ENCODE data around the gene FOXO6.

The FOXO6 gene

DNA sequence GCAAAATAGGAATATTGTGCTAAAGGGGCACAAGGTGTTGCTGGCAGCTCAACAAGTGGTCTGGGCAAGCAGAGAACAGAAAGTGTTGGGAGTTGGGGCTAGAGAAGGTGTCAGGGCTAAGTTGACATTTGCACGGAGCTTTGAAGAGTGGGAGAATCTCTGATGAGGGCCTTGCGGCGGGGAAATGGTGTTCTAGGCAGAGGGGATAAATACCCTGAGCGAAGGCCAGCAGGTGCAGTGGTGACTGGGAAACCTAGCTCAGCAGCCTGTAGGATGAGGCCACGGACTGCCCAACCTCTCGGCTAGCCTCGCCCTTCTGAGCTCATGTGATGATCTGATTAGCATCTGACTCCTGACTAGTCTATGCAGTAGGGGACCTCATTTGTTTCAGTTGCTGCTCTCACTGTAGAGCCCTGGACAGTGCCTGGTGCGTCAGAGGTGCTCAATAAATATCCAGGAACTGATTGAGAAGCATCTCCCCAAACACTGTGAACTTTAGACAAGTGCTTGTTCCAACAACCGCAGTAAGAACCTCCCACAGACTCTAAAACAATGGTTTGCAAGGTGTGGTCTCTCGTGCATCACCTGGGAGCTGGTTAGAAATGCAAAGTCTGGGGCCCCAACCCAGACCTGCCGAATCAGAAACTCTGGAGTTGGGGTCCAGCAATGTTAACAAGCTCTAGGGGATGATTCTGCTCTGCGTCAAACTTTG is 1.0 kb upstream of the FOXO6 start:
- Histone ChIP-seq H3K9me3 (ENCODE audit: low read length) (no peaks in the 10 kb centered on the region), H3K4me3 (ENCODE audit: low read length) (peak overlapping the region; percentile 28), H3K27me3 (ENCODE audit: insufficient read depth, low read length) (peaks cover 29% of the 10 kb centered on the region)

DNA sequence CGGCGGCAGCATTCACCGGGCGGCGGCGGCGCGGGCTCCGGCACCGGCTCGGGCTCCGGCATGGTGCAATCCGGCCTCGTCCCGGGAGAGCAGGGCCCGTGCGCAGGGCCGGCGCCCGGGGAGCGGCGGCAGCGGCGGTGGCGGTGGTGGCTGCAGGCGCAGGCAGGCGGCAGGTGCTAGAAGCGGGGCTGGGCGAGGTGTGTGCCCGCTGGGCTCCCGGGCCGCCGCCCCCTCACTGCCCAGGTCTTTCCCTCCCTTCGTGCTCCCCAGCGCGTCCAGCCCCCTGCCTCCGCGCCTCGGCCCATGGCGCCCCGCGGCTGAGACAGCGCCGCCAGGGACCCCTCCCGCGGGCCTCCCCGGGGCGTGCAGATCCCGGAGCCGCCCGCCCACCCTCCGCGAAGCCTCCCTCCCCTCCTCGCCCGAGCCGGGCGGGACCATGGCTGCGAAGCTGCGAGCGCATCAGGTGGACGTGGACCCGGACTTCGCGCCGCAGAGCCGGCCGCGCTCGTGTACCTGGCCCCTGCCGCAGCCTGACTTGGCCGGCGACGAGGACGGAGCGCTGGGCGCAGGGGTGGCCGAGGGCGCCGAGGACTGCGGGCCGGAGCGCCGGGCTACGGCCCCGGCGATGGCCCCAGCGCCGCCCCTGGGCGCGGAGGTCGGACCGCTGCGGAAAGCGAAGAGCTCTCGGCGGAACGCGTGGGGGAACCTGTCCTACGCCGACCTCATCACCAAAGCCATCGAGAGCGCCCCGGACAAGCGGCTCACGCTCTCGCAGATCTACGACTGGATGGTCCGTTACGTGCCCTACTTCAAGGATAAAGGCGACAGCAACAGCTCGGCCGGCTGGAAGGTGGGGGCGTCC is 492 bp downstream of the FOXO6 start:
- Histone ChIP-seq H3K36me3 (ENCODE audit: insufficient read depth, low read length) (no peaks in the 10 kb centered on the region), H3K4me1 (ENCODE audit: insufficient read depth, low read length) (peaks cover 10% of the 10 kb centered on the region), H3K27me3 (ENCODE audit: insufficient read depth, low read length) (peaks cover 42% of the 10 kb centered on the region), H3K4me3 (ENCODE audit: low read length) (peak overlapping the region; percentile 46), H2AFZ (ENCODE audit: low read depth, low read length) (peak overlapping the region; percentile 39), H3K9me3 (ENCODE audit: low read length) (no peaks in the 10 kb centered on the region)

More for the DNA sequence above, 1.0 kb upstream of the FOXO6 start:
- Histone ChIP-seq H2AFZ (ENCODE audit: low read depth, low read length) (no peak overlapping the region), H3K36me3 (ENCODE audit: insufficient read depth, low read length) (no peaks in the 10 kb centered on the region), H3K4me1 (ENCODE audit: insufficient read depth, low read length) (peaks cover 10% of the 10 kb centered on the region)

DNA sequence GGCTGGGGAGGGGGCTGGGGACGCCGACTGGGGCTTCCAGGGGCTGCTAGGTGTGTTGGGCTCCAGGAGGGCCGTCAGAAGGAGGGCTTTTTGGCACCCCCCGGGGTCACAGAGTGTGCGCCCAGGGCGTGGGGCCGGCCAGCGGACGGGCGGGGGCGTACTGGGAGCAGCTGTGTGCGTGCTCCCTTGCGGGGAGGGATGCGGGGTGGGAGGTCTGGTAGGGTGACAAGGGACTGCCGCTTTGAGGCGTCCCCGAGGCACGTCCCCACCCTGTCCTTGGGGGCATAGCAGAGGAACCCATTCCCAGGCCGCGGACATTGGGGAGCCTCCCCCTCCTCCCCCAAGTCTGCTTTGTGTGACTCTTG is 1.1 kb downstream of the FOXO6 start:
- Histone ChIP-seq H3K4me1 (ENCODE audit: insufficient read depth, low read length) (peaks cover 9% of the 10 kb centered on the region), H3K4me3 (ENCODE audit: low read length) (peak overlapping the region; percentile 46), H2AFZ (ENCODE audit: low read depth, low read length) (peak overlapping the region; percentile 39), H3K27me3 (ENCODE audit: insufficient read depth, low read length) (peaks cover 48% of the 10 kb centered on the region), H3K9me3 (ENCODE audit: low read length) (no peaks in the 10 kb centered on the region), H3K36me3 (ENCODE audit: insufficient read depth, low read length) (no peaks in the 10 kb centered on the region)

DNA sequence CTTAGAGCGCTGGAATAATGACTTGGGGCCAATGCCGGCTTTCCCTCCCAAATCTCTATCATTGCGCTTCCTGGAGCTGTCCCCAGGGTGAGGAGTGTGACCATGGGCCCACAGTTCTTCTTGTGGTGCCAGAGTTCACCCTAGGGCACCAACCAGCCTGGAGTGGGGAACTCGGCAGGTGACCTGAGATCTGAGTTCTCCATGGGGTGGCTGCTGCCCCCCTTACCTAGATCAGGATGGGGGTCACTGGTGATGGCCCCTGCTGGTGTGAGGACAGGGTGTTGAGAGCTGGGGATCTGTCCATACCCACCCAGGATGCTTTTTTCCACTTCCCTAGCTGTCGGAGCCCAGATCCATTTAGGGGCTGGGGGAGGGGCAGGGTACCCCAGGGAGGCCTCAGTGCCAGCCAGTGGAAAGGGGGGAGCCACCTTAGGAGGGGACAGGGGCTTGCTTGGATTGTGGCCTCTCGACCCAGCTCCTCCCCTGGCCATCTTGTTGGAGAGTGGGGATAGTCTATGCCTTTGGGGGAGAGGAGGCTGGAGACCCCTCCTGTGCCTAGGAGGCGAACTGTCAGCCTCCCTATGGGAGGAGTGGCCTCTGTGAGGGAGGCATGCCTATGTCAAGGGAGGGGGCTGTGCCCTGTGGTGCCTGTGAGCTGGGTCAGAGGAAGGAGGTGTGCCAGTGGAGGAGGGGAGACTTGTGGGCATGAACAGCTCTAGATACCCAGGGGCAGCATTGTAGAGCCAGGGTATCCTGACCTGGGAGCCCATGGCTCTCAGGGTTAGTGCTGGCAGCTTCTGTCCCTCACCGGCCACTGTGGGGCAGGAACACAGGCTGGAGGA is 1.7 kb downstream of the FOXO6 start:
- Histone ChIP-seq H3K9me3 (ENCODE audit: low read length) (no peaks in the 10 kb centered on the region), H3K27me3 (ENCODE audit: insufficient read depth, low read length) (peaks cover 54% of the 10 kb centered on the region), H3K36me3 (ENCODE audit: insufficient read depth, low read length) (no peaks in the 10 kb centered on the region), H2AFZ (ENCODE audit: low read depth, low read length) (no peak overlapping the region), H3K4me1 (ENCODE audit: insufficient read depth, low read length) (peaks cover 3% of the 10 kb centered on the region), H3K4me3 (ENCODE audit: low read length) (no peak overlapping the region)

DNA sequence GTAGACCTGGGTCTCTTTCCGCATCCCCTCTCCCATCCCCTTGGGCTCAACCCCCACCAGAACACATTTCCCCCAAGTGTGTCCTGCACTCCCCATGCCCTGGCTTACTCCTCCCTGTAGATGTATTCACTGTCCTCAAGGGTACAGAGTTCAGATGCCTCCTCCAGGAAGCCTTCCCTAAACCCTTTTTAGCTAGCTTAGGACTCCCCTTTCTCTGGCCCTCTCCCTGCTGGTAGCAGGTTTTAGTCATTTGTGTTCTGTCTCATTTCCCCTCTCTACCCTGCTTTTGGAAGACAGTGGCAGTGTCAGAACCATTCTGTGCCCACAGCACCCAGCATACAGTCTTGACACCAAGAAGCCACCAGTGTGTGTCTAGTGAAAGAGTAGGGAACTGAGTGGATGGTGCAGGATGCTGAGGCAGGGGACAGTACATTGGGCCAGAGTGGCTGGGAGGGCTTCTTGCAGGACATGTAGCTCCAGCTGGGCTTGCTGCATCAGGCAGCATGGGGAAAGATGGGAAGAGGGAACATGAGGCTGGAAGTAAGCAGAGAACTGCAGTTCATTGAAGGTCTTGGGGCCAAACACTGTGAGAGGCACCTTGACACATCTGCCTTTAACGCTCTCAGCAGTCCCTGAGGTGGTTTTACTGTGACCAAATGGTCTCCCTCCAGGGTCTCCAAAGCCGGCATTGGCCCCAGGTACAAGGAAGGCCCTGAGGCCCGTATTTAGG is 2.5 kb downstream of the FOXO6 start:
- Histone ChIP-seq H3K36me3 (ENCODE audit: insufficient read depth, low read length) (no peaks in the 10 kb centered on the region), H3K9me3 (ENCODE audit: low read length) (no peaks in the 10 kb centered on the region), H2AFZ (ENCODE audit: low read depth, low read length) (no peak overlapping the region), H3K27me3 (ENCODE audit: insufficient read depth, low read length) (peaks cover 56% of the 10 kb centered on the region), H3K4me3 (ENCODE audit: low read length) (no peak overlapping the region), H3K4me1 (ENCODE audit: insufficient read depth, low read length) (peaks cover 2% of the 10 kb centered on the region)

DNA sequence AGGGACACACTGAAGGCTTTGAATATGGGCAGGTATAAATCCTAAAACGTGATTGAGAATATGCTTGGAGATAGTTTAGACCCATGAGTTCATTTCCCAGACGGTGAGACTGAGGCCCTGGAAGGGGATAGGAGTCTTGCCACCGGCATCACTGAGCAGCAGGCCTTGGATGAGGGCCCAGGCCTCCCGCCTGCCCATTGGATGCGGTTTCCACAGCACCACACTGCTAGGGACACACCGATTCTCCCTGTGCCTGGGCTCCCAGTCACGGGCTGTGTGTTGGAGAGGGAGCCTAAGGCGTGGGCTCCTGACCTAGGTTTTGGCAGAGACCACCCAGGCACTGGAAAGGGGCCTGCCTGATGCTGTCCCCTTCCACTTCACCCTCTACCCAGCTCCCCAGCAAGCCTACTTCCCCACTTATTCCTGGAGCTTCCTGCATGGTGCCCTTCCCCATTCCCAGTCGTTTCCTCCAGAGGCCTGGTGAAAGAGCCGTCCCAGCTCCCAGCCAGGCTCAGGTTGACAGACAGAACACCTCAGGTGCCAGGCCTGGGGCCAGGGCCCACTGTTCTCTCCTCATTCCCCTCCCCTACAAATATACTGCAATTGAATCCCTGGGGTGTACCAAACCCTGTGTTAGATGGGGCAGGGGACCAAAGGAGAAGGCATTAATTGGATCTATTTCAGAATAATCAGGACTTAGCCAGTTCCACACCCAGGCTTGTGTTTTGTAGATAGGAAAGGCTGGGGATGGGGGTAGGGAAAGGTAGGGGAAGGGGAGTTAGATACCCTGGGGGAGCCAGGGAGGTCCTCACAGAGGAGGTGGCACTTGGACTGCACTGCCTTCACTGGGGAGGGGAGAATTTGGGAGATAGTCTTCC is 3.4 kb downstream of the FOXO6 start:
- Histone ChIP-seq H3K4me1 (ENCODE audit: insufficient read depth, low read length) (peaks cover 2% of the 10 kb centered on the region), H3K9me3 (ENCODE audit: low read length) (no peaks in the 10 kb centered on the region), H3K27me3 (ENCODE audit: insufficient read depth, low read length) (peaks cover 56% of the 10 kb centered on the region), H3K36me3 (ENCODE audit: insufficient read depth, low read length) (no peaks in the 10 kb centered on the region), H3K4me3 (ENCODE audit: low read length) (no peak overlapping the region), H2AFZ (ENCODE audit: low read depth, low read length) (no peak overlapping the region)

DNA sequence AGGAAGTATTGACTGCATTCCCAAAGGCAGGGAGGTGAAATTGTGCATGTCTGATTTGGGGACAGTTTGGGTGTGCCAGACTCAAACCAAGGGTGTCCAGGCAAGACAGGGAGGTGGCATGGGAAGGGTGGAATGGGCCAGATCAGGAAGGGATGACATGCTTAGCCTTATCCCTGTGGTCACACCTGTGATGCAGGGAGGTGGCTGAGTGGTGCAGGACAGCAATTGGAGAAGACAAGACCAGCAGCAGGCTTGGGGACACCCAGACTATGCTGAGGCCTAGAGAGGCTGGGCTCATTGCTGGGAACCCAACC is 4.0 kb downstream of the FOXO6 start:
- Histone ChIP-seq H3K4me1 (ENCODE audit: insufficient read depth, low read length) (peaks cover 2% of the 10 kb centered on the region), H3K9me3 (ENCODE audit: low read length) (no peaks in the 10 kb centered on the region), H3K36me3 (ENCODE audit: insufficient read depth, low read length) (no peaks in the 10 kb centered on the region), H3K4me3 (ENCODE audit: low read length) (no peak overlapping the region), H2AFZ (ENCODE audit: low read depth, low read length) (no peak overlapping the region), H3K27me3 (ENCODE audit: insufficient read depth, low read length) (peaks cover 56% of the 10 kb centered on the region)

DNA sequence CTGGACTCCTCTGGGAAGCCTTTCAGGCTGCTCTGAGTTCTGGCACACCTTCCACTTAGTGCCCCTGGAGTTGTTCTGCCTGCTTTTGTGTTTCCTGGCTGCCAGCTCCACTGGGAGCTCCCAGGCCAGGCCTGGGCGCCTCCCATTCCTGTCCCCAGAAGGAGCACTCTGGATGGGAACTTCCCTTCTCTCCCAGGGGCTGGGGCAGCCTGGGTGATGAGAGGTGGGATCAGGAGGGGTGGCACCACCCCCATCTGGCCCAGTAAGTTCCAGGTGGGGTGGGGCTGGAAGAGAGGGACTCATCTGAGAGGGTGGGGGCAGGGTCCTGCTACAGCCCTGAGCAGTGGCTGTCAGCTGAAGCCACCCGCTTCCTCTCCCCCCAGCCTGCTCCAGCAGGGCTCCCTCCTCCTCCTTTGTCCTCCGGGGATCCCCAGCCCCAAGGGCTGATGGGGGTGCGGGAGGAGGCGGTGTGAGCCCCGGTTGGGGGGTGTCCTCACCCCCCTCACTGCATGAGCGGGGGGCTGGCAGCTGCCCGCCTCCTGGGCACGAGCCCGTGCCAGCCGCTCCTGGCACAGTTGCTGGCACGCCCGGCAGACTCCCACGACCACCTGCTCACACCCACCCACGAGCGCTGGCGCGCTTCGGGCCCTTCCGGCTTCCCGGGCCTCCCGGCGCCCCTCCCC is 4.7 kb downstream of the FOXO6 start:
- no peaks in the 10 kb centered on the region for H3K9me3 ChIP-seq (ENCODE audit: low read length)
- H3K27me3 ChIP-seq (ENCODE audit: insufficient read depth, low read length) = peaks cover 56% of the 10 kb centered on the region
- H3K4me3 ChIP-seq (ENCODE audit: low read length) = no peak overlapping the region
- H2AFZ ChIP-seq (ENCODE audit: low read depth, low read length) = no peak overlapping the region
- peaks cover 4% of the 10 kb centered on the region for H3K4me1 ChIP-seq (ENCODE audit: insufficient read depth, low read length)
- no peaks in the 10 kb centered on the region for H3K36me3 ChIP-seq (ENCODE audit: insufficient read depth, low read length)

DNA sequence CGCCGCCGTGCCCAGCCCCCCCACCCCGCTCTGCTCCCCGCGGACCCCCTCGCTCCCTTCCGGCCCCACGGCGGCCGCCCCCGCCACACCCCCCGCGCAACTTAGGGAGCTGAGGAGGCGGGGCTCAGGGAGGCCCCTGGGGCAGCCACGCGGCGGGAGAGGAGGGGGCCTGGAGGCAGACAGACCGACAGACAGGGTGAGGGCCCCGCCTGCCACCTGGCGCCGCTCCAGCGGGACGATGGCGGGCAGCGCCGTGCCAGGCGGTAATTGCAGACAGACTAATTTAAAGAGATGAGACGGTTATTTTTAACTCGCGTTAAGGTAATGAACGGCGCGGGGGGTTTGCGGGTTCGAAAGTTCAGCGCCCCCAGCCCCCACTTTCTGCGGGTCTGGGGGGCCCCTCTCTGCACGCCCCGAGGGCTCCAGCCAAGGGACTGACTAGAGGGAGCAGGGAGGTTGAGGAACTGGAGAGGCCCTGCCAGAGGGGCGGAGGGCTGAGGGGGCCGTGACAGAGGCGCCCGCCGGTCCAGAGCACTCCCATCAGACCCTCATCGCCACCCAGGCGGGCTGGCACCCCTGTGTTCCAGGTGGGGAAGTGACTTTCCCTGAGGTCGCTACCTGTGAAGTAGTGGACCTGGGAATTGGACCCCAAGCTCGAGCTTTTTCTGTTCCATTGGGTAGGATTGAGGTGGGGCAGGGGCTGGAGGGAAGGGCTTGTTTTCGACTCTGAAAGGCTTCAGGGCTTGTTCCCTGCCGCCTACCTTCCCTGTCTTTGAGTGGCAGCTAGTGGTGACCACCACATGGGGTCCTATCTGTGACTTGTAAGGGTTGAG is 5.4 kb downstream of the FOXO6 start:
- peaks cover 11% of the 10 kb centered on the region for H3K4me1 ChIP-seq (ENCODE audit: insufficient read depth, low read length)
- H2AFZ ChIP-seq (ENCODE audit: low read depth, low read length) = no peak overlapping the region
- no peaks in the 10 kb centered on the region for H3K36me3 ChIP-seq (ENCODE audit: insufficient read depth, low read length)
- H3K4me3 ChIP-seq (ENCODE audit: low read length) = no peak overlapping the region
- no peaks in the 10 kb centered on the region for H3K9me3 ChIP-seq (ENCODE audit: low read length)
- peaks cover 56% of the 10 kb centered on the region for H3K27me3 ChIP-seq (ENCODE audit: insufficient read depth, low read length)

DNA sequence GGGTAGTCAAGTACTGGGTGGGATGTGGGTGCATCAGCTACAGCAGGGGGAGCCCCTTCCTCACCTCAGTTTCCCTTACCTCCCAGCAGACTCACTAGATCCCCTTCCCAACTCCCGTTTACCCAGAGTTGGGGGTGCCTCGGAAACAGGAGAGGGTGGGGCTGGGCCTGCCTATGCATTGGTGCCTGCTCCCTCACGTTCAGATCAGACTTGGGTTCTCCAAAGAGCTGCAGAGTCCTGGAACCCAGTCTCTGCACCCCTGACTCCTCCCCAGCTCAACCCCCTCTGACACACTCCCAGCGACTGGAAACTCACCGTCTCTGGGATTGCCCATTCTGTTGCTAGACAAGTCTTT is 6.0 kb downstream of the FOXO6 start:
- Histone ChIP-seq H3K27me3 (ENCODE audit: insufficient read depth, low read length) (peaks cover 56% of the 10 kb centered on the region), H2AFZ (ENCODE audit: low read depth, low read length) (no peak overlapping the region), H3K4me1 (ENCODE audit: insufficient read depth, low read length) (peaks cover 16% of the 10 kb centered on the region), H3K9me3 (ENCODE audit: low read length) (no peaks in the 10 kb centered on the region), H3K4me3 (ENCODE audit: low read length) (no peak overlapping the region), H3K36me3 (ENCODE audit: insufficient read depth, low read length) (no peaks in the 10 kb centered on the region)

DNA sequence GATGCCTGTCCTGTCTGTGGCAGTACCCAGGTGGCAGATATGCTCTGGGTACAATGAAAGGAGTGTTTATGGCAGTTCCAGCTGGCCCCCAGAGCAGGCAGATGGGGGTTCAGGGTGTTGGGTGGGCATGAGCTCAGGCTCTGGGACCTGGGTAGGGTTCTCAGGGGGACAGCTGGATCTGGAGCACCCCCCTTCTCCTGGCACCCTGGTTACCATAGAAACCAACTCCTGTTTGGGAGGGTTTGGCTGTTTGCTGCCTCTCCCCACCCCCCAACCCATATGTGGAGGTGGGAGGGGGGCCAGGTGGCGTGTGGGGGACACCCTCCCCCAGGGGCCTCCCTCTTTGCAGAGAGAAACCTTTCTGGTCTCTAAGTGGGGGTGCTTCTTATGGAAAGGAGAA is 7.1 kb downstream of the FOXO6 start:
- H2AFZ ChIP-seq (ENCODE audit: low read depth, low read length) = no peak overlapping the region
- H3K4me1 ChIP-seq (ENCODE audit: insufficient read depth, low read length) = peaks cover 17% of the 10 kb centered on the region
- H3K4me3 ChIP-seq (ENCODE audit: low read length) = no peak overlapping the region
- no peaks in the 10 kb centered on the region for H3K36me3 ChIP-seq (ENCODE audit: insufficient read depth, low read length)
- peaks cover 45% of the 10 kb centered on the region for H3K27me3 ChIP-seq (ENCODE audit: insufficient read depth, low read length)
- no peaks in the 10 kb centered on the region for H3K9me3 ChIP-seq (ENCODE audit: low read length)

Measured in neuron (in vitro differentiated cells).